SK-N-DZ (cell line): Measurements from ENCODE around the gene REST.

Experiments used
- DNase-seq: peaks from one replicate; pipeline ENCODE4 v3.0.0-alpha.2; 2015; ENCODE audit warnings: low spot score
- small RNA-seq, 2 experiments: library from RNA; depleted of rRNA; stranded (forward); fragments of <200 nt; gene quantifications; one replicate each; pipeline ENCODE3, GENCODE V24; 2014

The REST gene

DNA sequence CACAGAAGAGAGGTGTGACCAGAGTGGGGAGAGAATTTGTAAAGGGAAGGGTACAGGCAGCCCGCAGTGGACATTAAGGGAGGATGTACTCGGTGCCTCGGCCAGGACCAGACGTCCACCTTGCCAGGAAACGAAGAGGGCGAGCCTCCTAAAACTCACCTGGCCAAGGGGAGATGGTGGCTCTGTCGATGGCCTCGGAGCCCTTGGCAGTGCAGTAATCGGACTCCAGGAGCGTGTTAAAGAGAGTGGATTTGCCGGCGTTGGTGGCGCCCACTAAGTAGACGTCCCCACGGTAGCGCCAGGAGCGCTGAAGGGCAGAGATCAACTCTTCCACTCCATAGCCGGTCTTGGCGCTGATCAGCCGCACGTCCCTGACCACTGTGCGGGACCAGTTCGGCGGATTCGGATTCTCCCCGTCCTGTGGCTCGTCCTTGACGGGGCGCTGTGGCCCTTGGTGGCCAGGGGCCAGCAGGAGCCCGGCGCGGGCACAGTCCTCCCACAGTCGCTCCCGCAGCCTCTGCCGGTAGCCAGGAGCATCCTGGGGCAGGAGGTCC is 68.7 kb downstream of the REST start:
- DNase-seq: peak; percentile 11

- no peak for DNase-seq
Measured at GRCh38 chr4:56976837-56977320, 69.2 kb downstream of the REST start.

GRCh38 chr4:56977321-56978012 is 69.8 kb downstream of the REST start, which contains the start of gene NOA1:
NOA1 (minus strand) TSS chr4:56977606; CDS start chr4:56977585, 21 bp downstream.
- peak; percentile 97 for DNase-seq

DNA sequence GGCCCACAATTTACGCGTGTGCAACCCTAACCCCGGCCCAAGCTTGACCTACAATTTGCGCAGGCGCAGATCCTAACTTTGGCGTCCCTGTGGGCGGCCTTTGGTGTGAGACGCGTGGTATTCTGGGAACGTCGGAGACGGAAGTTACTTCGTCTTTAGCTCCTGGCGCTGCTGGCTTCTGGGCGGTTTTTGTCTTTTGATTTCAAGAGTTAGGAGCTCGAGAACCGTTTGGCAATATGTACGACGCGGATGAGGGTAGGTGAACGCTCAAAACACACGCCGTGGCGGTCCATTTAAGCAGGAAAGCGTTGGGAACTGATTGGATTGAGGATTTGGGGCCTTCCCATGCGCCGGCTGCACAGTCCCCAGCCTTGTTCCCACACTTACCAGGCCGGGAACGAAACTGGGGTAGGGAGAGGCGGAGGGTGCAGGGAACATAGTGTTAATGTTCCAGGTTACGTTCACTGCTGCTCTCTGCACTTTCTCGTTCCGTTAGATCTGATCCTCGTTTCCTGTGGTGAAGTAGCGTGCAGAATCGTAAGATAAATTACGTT is 71.1 kb downstream of the REST start, which contains the start of gene POLR2B:
POLR2B (plus strand) TSS at position 147 of the 554 bp plus-strand sequence; CDS start at position 237, 90 bp downstream.
- DNase-seq: peak; percentile 95

DNA sequence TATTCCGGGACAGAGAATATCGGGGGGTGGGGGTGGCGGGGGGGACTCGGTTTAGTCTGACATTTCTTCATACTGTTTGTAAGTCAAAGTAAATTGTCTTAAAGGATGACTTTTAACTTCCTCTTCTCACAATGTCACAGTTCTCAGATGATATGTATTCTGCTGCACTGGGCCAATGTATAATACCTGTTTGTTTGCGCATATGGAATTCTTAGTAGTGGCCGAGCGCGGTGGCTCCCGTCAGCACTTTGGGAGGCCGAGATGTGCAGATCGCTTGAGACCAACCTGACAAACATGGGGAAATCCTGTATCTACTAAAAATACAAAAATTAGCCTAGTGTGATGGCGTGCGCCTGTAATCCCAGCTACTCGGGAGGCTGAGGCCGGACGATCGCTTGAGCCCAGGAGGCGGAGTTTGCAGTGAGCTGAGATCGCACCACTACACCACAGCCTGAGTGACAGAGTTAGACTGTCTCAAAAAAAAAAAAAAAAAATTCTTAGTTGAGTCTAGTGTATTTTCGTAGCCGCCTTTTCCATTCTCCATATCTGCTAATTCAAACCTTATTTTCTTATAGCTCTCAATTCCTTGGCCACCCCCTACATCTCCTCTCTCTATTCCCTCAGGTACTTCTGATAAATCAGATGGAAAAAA is 71.8 kb downstream of the REST start:
- peak; percentile 6 for DNase-seq

GRCh38 chr4:56981795-56982201 is 74.1 kb downstream of the REST start:
- no peak for DNase-seq

DNA sequence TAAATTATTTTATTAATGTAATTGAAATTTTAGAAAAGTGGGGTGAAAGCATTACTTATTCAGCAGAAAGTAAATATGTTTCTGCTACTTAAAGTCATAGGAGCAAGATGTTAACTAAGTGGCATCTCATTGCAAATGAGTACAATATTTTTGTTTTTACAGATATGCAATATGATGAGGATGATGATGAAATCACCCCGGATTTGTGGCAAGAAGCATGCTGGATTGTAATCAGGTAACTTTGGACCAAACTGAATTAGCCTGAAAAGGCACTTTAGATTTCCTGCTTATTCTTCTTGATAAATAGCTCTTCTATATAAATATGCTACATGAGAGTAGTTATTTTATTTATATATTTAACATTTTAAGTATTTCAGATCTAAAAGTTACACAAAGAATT is 78.5 kb downstream of the REST start:
- DNase-seq: no peak

GRCh38 chr4:56986952-56987351 is 79.3 kb downstream of the REST start:
- no peak for DNase-seq

DNA sequence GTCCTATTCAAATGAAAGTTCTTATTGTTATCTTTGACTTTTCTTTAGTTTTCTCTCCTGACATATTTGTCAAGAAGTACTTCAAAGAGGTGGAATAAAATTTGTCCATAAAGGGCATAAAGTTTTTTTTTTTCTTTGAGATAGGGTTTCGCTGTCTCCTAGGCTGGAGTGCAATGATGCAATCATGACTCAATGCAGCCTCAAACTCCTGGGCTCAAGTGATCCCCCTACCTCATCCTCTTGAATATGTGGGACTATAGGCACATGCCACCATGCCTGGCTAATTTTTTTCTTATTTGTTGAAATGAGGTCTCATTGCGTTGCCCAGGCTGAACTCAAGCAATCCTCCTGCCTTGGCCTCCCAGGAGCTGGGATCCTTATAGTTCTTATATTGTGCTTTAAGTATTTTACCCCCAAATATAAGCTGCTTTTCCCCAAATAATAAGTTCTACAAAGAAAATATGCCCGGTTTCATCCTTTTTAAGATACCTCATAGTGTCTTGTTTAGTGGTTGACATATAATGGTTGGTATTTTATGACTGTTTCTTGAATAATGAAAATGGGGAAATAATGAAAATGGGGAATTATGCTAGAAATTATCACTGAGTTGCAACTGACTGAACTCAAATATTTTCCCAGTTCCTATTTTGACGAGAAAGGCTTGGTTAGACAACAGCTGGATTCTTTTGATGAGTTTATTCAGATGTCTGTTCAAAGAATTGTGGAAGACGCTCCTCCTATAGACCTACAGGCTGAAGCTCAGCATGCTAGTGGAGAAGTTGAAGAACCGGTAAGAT is 82.6 kb downstream of the REST start:
- DNase-seq: no peak

DNA sequence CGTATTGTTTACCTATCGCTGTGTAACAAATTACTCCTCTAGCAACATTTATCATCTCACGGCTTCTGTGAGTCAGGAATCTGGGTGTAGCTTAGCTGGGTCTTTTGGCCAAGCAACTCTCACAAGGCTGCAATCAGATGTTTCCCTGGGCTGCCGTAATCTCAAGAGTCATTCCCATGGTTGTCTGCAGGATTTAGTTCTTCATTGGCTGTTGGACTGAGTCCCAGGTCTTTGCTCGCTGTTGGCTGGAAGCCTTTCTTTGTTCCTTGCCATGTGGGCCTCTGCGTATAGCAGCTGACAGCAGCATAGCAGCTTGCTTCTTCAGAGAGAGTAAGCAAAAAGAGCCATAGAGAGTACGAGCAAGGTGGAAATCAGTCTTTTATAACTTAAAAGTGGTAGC is 87.8 kb downstream of the REST start:
- no peak for DNase-seq

DNA sequence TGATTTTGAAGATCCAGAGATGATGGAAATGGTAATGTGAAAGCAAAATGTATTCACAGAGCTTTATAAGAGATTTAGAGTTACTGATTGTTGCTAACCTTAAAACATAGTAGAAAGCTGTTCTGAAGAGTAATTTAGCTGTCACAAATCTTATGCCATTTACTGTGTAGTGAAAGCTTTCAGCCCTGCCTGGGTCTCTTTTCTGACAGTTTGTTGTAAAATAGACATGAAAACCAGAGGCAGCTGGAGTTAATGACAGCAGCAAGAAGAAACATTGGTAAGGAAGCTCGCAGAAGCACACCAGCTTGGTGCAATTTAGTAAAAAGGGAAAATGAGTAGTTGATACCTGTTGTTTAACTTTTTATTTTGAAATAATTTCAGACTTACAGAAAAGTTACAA is 92.1 kb downstream of the REST start:
- no peak for DNase-seq

DNA sequence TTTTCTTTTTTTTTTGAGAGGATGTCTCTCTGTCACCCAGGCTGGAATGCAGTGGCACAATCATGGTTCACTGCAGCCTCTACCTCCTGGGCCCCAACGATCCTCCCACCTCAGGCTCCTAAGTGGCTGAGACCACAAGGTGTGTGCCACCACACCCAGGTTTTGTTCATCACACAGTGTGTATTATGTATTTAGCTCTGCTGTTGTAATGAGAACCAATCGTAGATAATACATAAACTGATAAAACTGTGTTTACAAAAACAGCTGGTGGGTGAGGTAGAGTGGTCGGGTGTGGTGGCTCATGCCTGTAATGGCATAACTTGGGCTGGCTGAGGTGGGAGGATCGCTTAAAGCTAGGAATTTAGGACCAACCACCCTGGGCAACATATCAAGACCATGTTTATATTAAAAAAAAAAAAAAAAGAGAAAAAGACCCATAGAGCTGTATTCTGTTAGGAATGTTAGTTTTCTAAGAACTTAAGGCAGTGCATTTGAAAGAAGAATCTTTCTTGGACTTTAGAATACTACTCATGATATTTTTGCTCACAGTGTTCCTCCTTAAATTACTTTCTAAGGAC is 105.9 kb downstream of the REST start:
- no peak for DNase-seq

Small RNA genes within 50 kb of the gene (small RNA-seq; reads per million reads assigned to genes)
- gene RNU6-998P: 0 reads per million in 2 experiments
